Panc1 (cell line): ENCODE results near the gene MAK.

ENCODE experiments used
- CTCF ChIP-seq: fragments of 450-650 bp; IDR thresholded peaks from 2 replicates; pipeline ENCODE4 v1.5.1; 2017; ENCODE audit warnings: mild to moderate bottlenecking
- POLR2AphosphoS5 ChIP-seq: IDR thresholded peaks from 2 replicates; pipeline ENCODE4 v1.6.1; 2012; ENCODE audit warnings: mild to moderate bottlenecking, low read depth, low read length, moderate library complexity
- SIN3A ChIP-seq: IDR thresholded peaks from 2 replicates; pipeline ENCODE4 v1.6.1; 2012; ENCODE audit warnings: low read depth, mild to moderate bottlenecking, low read length, moderate library complexity, borderline replicate concordance; ENCODE audit not compliant: insufficient read depth

- no peak for TF ChIP-seq CTCF
- TF ChIP-seq POLR2AphosphoS5: no peak
- no peak for TF ChIP-seq SIN3A
Observed at GRCh38 chr6:10759884-10760329, 78.4 kb downstream of the MAK start.
